ENCODE data around the gene PUM2.
"Not testable (repeated sequence)": the region's sequence is repeated elsewhere in the genome, so short reads cannot be mapped to it uniquely, and the experiment has no call there.

Gene PUM2

GRCh38 chr2:20368706-20369105 lies 18.1 kb upstream of the PUM2 start:
- no peak for DNase-seq (ENCODE audit: low spot score)
- no peak for TF ChIP-seq CTCF (IDR thresholded peaks at IDR 0.05; ENCODE audit: extremely low read depth, missing control alignments)

- DNase-seq (ENCODE audit: low spot score) = not testable (repeated sequence)
Measured at GRCh38 chr2:20367929-20368328, 17.3 kb upstream of the PUM2 start.

DNA sequence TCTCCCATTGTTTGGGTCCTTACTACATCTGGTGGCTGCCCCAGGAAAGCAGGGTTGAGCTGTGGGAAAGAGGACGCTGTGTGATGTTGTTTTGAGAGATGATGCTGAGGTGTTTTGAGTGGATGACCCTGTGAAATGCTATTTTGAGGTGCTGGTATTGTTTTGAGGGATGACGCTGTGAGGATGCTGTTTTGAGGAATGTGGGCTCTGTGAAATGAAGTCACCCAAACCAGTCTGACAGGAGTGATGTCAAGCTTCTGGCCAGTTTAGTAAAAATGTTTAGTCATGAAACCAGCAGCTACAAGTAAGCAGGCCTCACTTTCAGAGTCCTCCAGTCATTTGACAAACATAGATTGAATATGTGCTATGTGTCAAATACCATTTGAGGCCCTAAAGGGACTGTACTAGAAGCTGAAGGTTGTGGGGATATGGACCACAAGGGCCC lies 16.1 kb upstream of the PUM2 start:
- TF ChIP-seq CTCF (IDR thresholded peaks at IDR 0.05; ENCODE audit: extremely low read depth, missing control alignments) = no peak
- no peak for DNase-seq (ENCODE audit: low spot score)

DNA sequence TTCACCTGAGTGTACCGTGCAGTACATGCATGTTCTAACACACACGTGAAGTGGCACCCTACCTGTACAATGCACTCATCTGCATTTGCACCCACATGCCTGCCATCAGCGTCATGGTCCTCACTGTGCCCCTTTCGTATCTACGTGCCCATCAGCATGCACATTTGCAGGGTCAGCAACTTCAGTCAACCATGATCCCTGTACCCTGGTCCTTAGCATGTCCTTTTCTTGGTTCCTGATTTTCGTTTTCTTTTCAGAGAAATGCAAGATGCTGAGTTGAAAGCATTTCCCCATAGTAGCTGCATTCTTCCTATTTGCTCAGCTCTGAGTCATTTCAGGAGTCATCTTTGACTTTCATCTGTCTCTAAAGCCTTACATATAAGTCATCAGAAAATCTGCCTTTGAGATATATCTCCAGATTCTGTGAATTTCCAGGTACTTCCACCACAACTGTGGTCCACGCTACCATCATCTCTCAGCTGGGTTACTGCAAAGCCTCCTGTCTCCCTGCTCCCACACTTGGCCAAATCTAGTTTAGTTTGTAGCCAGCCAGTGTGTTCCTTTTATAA lies 14.7 kb upstream of the PUM2 start:
- no peak for TF ChIP-seq CTCF (IDR thresholded peaks at IDR 0.05; ENCODE audit: extremely low read depth, missing control alignments)
- DNase-seq (ENCODE audit: low spot score) = peak; percentile 73

DNA sequence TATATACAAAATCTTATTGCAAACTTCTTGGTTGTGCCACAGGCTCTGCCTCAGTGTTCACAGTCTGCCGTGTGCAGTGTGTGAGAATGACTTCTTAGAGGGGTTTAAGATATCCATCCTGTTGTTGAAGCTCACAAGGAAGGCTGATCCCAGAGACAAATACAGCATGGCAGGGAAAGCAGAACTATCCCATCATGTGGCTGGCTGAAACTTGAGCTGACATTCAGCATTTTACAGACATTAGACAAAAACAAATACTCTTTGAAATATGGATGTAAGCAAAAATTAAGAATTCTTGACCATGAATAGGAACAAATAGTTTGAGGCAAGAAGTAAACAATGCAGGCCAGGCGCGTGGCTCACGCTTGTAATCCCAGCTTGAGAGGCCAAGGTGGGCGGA lies 12.9 kb upstream of the PUM2 start:
- no peak for TF ChIP-seq CTCF (IDR thresholded peaks at IDR 0.05; ENCODE audit: extremely low read depth, missing control alignments)
- no peak for DNase-seq (ENCODE audit: low spot score)

DNA sequence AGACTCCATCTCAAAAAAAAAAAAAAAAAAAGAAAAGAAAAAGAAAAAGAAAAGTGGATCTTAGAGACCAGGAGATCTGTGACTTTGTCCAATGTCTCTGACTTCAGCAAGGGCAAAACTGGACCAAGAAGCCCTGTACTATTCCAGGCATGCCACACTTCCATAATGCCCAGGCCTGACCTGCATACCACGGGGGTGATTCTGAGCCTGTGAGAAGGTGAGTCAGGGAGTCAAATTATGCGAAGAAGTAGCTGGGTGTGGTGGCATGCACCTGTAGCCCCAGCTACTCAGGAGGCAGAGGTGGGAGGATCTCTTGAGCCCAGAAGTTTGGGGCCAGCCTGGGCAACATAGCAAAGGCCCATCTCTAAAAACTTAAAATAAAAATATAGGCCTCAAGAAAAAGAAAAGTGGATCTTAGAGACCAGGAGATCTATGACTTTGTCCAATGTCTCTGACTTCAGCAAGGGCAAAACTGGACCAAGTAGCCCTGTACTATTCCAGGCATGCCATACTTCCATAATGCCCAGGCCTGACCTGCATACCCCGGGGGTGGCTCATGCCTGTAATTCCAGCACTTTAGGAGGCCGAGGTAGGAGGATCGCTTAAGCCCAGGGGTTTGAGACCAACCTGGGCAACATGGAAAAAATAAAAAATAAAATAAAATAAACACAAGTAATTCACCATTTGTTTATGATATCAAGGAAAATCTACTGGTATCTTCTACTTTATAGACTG lies 12.2 kb upstream of the PUM2 start:
- no peak for DNase-seq (ENCODE audit: low spot score)
- TF ChIP-seq CTCF (IDR thresholded peaks at IDR 0.05; ENCODE audit: extremely low read depth, missing control alignments) = no peak

GRCh38 chr2:20361893-20362292 lies 11.2 kb upstream of the PUM2 start:
- TF ChIP-seq CTCF (IDR thresholded peaks at IDR 0.05; ENCODE audit: extremely low read depth, missing control alignments) = no peak
- DNase-seq (ENCODE audit: low spot score) = no peak

GRCh38 chr2:20359096-20359495 lies 8.5 kb upstream of the PUM2 start:
- TF ChIP-seq CTCF (IDR thresholded peaks at IDR 0.05; ENCODE audit: extremely low read depth, missing control alignments) = no peak

More at GRCh38 chr2:20359096-20359495, 8.5 kb upstream of the PUM2 start:
- no peak for DNase-seq (ENCODE audit: low spot score)
